ENCODE measurements around the gene PLD1. TPM values are rescaled to one million over a fixed set of nuclear protein-coding genes. Genes with fewer than 3 reads are reported as not detected.

PLD1 gene
- total and polyA plus RNA-seq, 3 experiments from 2014 or later = 0.59 to 14.5 (median 1.3) TPM

DNA sequence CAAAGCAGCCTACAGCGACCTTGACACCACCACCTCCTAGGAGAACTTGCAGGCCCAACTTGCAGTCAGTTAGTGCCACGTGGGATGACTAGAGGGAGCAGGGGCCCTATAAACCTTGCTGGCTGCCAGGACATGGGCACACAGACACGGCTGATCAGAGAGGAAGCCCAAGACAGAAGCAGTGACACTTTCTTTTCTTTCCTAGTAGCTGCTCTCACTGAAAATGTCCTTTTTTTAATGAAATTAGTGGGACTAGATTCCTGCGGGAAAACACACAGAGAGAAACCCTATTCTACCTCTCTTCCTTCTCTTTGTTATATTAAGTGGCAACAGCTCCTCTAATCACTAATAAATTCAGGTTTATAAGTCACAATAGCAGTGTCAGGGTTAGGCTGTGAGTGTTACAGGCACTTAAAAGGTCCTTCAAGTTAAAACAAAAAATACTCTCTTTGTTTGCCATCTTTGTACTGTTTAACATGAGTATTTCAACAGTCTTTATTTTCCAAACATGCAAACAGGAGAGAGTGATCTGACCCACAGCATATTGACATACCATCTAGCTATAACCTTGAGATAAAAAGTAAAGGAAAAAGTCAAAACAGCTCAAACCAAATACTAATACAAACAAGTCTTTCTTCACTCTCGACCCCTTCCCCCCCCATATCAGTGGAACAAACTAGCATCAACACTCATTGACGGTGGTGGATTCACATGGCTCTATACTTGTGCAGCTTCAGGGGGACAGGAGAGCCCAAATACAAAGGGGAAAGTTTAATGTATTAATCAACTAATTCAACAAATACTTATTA is 30.7 kb upstream of the PLD1 start:
- Histone ChIP-seq H3K36me3 (ENCODE audit: insufficient read depth, low read length) (no peaks in the 10 kb centered on the region), H3K27ac (ENCODE audit: low read depth, low read length) (no peak overlapping the region), H3K9me3 (ENCODE audit: low read length) (no peaks in the 10 kb centered on the region), H3K4me3 (ENCODE audit: low read length) (no peak overlapping the region), H3K4me1 (ENCODE audit: insufficient read depth, low read length) (no peaks in the 10 kb centered on the region), H3K27me3 (ENCODE audit: insufficient read depth, low read length, poor library complexity, severe bottlenecking) (no peaks in the 10 kb centered on the region)
- POLR2A ChIA-PET = no interaction called here
- Mint-ChIP-seq H3K27me3 (peaks cover 0 to 28% of the 10 kb centered on the region in 2 donors), H3K9me3 (no peaks in the 10 kb centered on the region), H3K27ac (peak overlapping the region in 2 of 8 donors; percentile 20 to 52), H3K4me3 (no peak overlapping the region), H3K4me1 (peaks cover 0 to under 1% (median 0%) of the 10 kb centered on the region in 3 donors), H3K36me3 (peaks cover 0 to 2% (median 0%) of the 10 kb centered on the region in 3 donors)
- DNase-seq = no peak
- CTCF ChIA-PET = no interaction called here

DNA sequence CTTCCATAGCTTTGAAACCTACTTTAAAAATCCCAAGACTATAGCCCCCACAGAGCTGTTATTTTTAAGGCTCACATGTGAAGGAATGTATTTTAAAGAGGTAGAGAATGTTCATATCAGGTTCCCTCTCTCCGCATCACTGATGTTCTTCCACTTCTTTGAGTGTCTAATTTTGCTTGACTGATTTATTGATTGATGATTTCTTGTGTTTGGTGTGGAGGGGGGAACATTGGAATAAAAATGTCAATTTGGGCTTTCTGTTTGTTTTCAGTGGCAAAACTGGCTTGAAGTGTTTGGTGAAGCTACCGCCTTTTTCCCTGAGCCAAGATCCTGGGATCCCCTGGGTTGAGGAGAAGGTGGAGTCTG is 30.1 kb upstream of the PLD1 start:
- H3K27ac Mint-ChIP-seq = no peak overlapping the region
- no peak overlapping the region for H3K27ac ChIP-seq (ENCODE audit: low read depth, low read length)
- H3K4me1 ChIP-seq (ENCODE audit: insufficient read depth, low read length) = no peaks in the 10 kb centered on the region
- no peak overlapping the region for H3K4me3 Mint-ChIP-seq
- DNase-seq = no peak
- ChIA-PET CTCF (no interaction called here), POLR2A (no interaction called here)
- H3K36me3 Mint-ChIP-seq = no peaks in the 10 kb centered on the region
- H3K36me3 ChIP-seq (ENCODE audit: insufficient read depth, low read length) = no peaks in the 10 kb centered on the region
- no peaks in the 10 kb centered on the region for H3K4me1 Mint-ChIP-seq
- no peaks in the 10 kb centered on the region for H3K9me3 ChIP-seq (ENCODE audit: low read length)
- no peaks in the 10 kb centered on the region for H3K9me3 Mint-ChIP-seq
- no peaks in the 10 kb centered on the region for H3K27me3 ChIP-seq (ENCODE audit: insufficient read depth, low read length, poor library complexity, severe bottlenecking)
- H3K4me3 ChIP-seq (ENCODE audit: low read length) = no peak overlapping the region
- H3K27me3 Mint-ChIP-seq = peaks cover 0 to 31% of the 10 kb centered on the region in 2 donors

- CTCF ChIA-PET = no interaction called here
These were observed 29.0 kb upstream of the PLD1 start for GRCh38 chr3:171839270-171839669.

GRCh38 chr3:171838218-171838720 is 28.0 kb upstream of the PLD1 start:
- Mint-ChIP-seq H3K4me1 (no peaks in the 10 kb centered on the region), H3K27ac (no peak overlapping the region), H3K9me3 (no peaks in the 10 kb centered on the region), H3K36me3 (no peaks in the 10 kb centered on the region), H3K27me3 (peaks cover 0 to 31% of the 10 kb centered on the region in 2 donors), H3K4me3 (no peak overlapping the region)
- no peak for DNase-seq
- Histone ChIP-seq H3K36me3 (ENCODE audit: insufficient read depth, low read length) (no peaks in the 10 kb centered on the region), H3K4me1 (ENCODE audit: insufficient read depth, low read length) (no peaks in the 10 kb centered on the region), H3K27ac (ENCODE audit: low read depth, low read length) (no peak overlapping the region), H3K4me3 (ENCODE audit: low read length) (no peak overlapping the region), H3K9me3 (ENCODE audit: low read length) (no peaks in the 10 kb centered on the region), H3K27me3 (ENCODE audit: insufficient read depth, low read length, poor library complexity, severe bottlenecking) (no peaks in the 10 kb centered on the region)
- POLR2A ChIA-PET = no interaction called here
- CTCF ChIA-PET = no interaction called here

More at GRCh38 chr3:171839270-171839669, 29.0 kb upstream of the PLD1 start:
- Mint-ChIP-seq H3K36me3 (no peaks in the 10 kb centered on the region), H3K27ac (no peak overlapping the region), H3K4me3 (no peak overlapping the region), H3K9me3 (no peaks in the 10 kb centered on the region), H3K27me3 (peaks cover 0 to 31% of the 10 kb centered on the region in 2 donors), H3K4me1 (no peaks in the 10 kb centered on the region)
- no peak for DNase-seq
- H3K27ac ChIP-seq (ENCODE audit: low read depth, low read length) = no peak overlapping the region
- no peaks in the 10 kb centered on the region for H3K9me3 ChIP-seq (ENCODE audit: low read length)
- no peaks in the 10 kb centered on the region for H3K36me3 ChIP-seq (ENCODE audit: insufficient read depth, low read length)
- no peak overlapping the region for H3K4me3 ChIP-seq (ENCODE audit: low read length)
- no peaks in the 10 kb centered on the region for H3K4me1 ChIP-seq (ENCODE audit: insufficient read depth, low read length)
- no peaks in the 10 kb centered on the region for H3K27me3 ChIP-seq (ENCODE audit: insufficient read depth, low read length, poor library complexity, severe bottlenecking)
- POLR2A ChIA-PET = no interaction called here

DNA sequence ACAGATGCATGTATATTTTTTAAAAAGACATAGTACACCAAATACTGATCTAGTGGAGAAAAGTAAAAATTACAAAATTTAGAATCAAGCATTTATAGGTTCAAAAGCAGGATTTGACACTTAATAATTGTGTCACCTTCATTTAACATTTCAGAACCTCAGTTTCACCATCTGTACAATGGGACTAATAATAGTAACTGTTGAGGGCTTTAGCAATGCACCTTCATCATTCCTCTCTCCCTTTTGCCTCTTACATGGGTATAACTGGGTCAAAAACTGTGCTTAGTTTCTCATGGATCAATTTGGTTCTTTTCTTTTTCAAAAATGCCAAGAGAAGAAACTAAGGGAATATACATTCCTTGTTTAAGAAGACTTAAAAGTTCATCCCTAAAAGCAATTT is 27.4 kb upstream of the PLD1 start:
- H3K9me3 Mint-ChIP-seq = no peaks in the 10 kb centered on the region

DNA sequence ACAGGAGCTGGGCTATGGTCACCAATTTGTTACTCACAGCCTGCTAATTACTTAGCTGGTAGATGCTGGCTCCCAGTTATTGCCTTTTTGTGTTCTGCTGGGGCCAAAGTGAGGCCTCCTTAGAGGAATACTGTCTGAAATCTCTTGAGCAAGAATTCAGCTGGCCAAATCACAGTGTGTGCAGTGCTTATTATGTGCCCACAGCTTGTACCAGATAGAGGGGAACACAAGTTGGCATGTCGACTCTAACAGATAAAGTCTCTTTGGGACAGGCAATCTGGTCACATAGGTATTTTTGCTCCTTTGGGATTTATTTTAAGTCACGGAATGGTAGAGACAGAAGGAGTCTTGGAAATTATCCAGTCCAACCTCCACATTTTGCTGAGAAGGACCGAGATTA is 26.6 kb upstream of the PLD1 start:
- Mint-ChIP-seq H3K36me3 (no peaks in the 10 kb centered on the region), H3K4me3 (no peak overlapping the region), H3K9me3 (no peaks in the 10 kb centered on the region), H3K27ac (no peak overlapping the region), H3K4me1 (no peaks in the 10 kb centered on the region), H3K27me3 (peaks cover 0 to 31% of the 10 kb centered on the region in 2 donors)
- H3K4me3 ChIP-seq (ENCODE audit: low read length) = no peak overlapping the region
- ChIA-PET CTCF (no interaction called here), POLR2A (no interaction called here)
- H3K27me3 ChIP-seq (ENCODE audit: insufficient read depth, low read length, poor library complexity, severe bottlenecking) = no peaks in the 10 kb centered on the region
- no peaks in the 10 kb centered on the region for H3K9me3 ChIP-seq (ENCODE audit: low read length)
- no peak for DNase-seq
- no peaks in the 10 kb centered on the region for H3K4me1 ChIP-seq (ENCODE audit: insufficient read depth, low read length)
- no peaks in the 10 kb centered on the region for H3K36me3 ChIP-seq (ENCODE audit: insufficient read depth, low read length)
- no peak overlapping the region for H3K27ac ChIP-seq (ENCODE audit: low read depth, low read length)

More for the DNA sequence above, 27.4 kb upstream of the PLD1 start:
- no peaks in the 10 kb centered on the region for H3K36me3 Mint-ChIP-seq
- DNase-seq = no peak
- H3K4me3 ChIP-seq (ENCODE audit: low read length) = no peak overlapping the region
- peaks cover 0 to 31% of the 10 kb centered on the region in 2 donors for H3K27me3 Mint-ChIP-seq
- H3K4me1 ChIP-seq (ENCODE audit: insufficient read depth, low read length) = no peaks in the 10 kb centered on the region
- ChIA-PET POLR2A (no interaction called here), CTCF (no interaction called here)
- no peaks in the 10 kb centered on the region for H3K27me3 ChIP-seq (ENCODE audit: insufficient read depth, low read length, poor library complexity, severe bottlenecking)
- no peaks in the 10 kb centered on the region for H3K36me3 ChIP-seq (ENCODE audit: insufficient read depth, low read length)
- no peak overlapping the region for H3K4me3 Mint-ChIP-seq
- no peaks in the 10 kb centered on the region for H3K4me1 Mint-ChIP-seq
- H3K27ac Mint-ChIP-seq = no peak overlapping the region
- no peak overlapping the region for H3K27ac ChIP-seq (ENCODE audit: low read depth, low read length)
- no peaks in the 10 kb centered on the region for H3K9me3 ChIP-seq (ENCODE audit: low read length)

- Mint-ChIP-seq H3K9me3 (no peaks in the 10 kb centered on the region), H3K4me1 (no peaks in the 10 kb centered on the region), H3K36me3 (no peaks in the 10 kb centered on the region), H3K27ac (no peak overlapping the region), H3K27me3 (peaks cover 0 to 31% of the 10 kb centered on the region in 2 donors), H3K4me3 (no peak overlapping the region)
- Histone ChIP-seq H3K4me3 (ENCODE audit: low read length) (no peak overlapping the region), H3K36me3 (ENCODE audit: insufficient read depth, low read length) (no peaks in the 10 kb centered on the region), H3K9me3 (ENCODE audit: low read length) (no peaks in the 10 kb centered on the region), H3K27ac (ENCODE audit: low read depth, low read length) (no peak overlapping the region), H3K27me3 (ENCODE audit: insufficient read depth, low read length, poor library complexity, severe bottlenecking) (no peaks in the 10 kb centered on the region), H3K4me1 (ENCODE audit: insufficient read depth, low read length) (no peaks in the 10 kb centered on the region)
- ChIA-PET CTCF (interaction anchor here (0.9 kb wide), 1 partner anchor 11 kb away, joined by 3 read pairs; no protein-coding TSS in a partner anchor), POLR2A (no interaction called here)
- DNase-seq = no peak
These were observed 25.3 kb upstream of the PLD1 start for GRCh38 chr3:171835613-171836012.

DNA sequence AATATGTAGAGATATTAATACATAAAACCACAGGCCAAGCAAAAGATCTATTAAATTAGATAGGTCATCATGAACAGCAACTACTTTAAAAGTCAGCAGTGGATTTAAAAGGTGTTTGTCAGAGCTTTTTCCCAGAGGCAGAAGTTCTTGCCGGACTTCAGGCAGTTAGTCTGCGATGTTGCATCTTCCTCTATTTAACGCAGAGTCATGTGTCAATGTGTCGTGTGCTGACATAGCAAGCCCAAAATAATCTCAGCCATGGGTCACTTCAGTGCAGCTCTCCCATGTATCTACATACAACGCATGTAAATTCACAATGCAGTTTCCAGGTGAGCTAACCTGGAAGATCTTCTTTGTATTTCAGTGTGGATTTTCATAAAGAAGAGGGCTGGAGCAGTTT is 24.8 kb upstream of the PLD1 start:
- Histone ChIP-seq H3K4me1 (ENCODE audit: insufficient read depth, low read length) (no peaks in the 10 kb centered on the region), H3K9me3 (ENCODE audit: low read length) (no peaks in the 10 kb centered on the region), H3K36me3 (ENCODE audit: insufficient read depth, low read length) (no peaks in the 10 kb centered on the region), H3K27ac (ENCODE audit: low read depth, low read length) (no peak overlapping the region), H3K27me3 (ENCODE audit: insufficient read depth, low read length, poor library complexity, severe bottlenecking) (no peaks in the 10 kb centered on the region), H3K4me3 (ENCODE audit: low read length) (no peak overlapping the region)
- H3K4me1 Mint-ChIP-seq = no peaks in the 10 kb centered on the region
- POLR2A ChIA-PET = no interaction called here
- DNase-seq = no peak
- CTCF ChIA-PET = interaction anchor here (0.9 kb wide), 1 partner anchor 10 kb away, joined by 3 read pairs; no protein-coding TSS in a partner anchor
- no peak overlapping the region for H3K27ac Mint-ChIP-seq
- H3K9me3 Mint-ChIP-seq = no peaks in the 10 kb centered on the region
- no peak overlapping the region for H3K4me3 Mint-ChIP-seq
- H3K36me3 Mint-ChIP-seq = no peaks in the 10 kb centered on the region
- H3K27me3 Mint-ChIP-seq = peaks cover 0 to 27% of the 10 kb centered on the region in 2 donors

Data from CD8-positive, alpha-beta memory T cell (primary cell).